Activated gamma-delta T cell treated with Interleukin-2 at 50 U/mL for 16 hours (primary cell): Measurements from ENCODE around the gene NSD1.
"Not testable (repeated sequence)": the region's sequence is repeated elsewhere in the genome, so short reads cannot be mapped to it uniquely, and the experiment has no call there.

ENCODE experiments used
- DNase-seq: peaks from one replicate; pipeline ENCODE4 v3.0.0-alpha.2; 2020

The NSD1 gene

GRCh38 chr5:177232358-177232757 is 98.8 kb downstream of the NSD1 start:
- no peak for DNase-seq

- DNase-seq, result no peak
Measured at GRCh38 chr5:177232761-177233160, 99.2 kb downstream of the NSD1 start.

- DNase-seq, result no peak
Measured at GRCh38 chr5:177233206-177233605, 99.6 kb downstream of the NSD1 start.

GRCh38 chr5:177233802-177234201 is 100.2 kb downstream of the NSD1 start:
- DNase-seq, result no peak

- no peak for DNase-seq
Measured at GRCh38 chr5:177234841-177235240, 101.3 kb downstream of the NSD1 start.

GRCh38 chr5:177241768-177242167 is 108.2 kb downstream of the NSD1 start:
- DNase-seq, result no peak

GRCh38 chr5:177242304-177242703 is 108.7 kb downstream of the NSD1 start:
- no peak for DNase-seq

GRCh38 chr5:177249761-177250537 is 116.4 kb downstream of the NSD1 start:
- no peak for DNase-seq

- DNase-seq, result no peak
Measured at GRCh38 chr5:177253252-177253651, 119.7 kb downstream of the NSD1 start.

GRCh38 chr5:177256296-177256695 is 122.7 kb downstream of the NSD1 start:
- DNase-seq, result no peak

- DNase-seq, result not testable (repeated sequence)
Measured at GRCh38 chr5:177258711-177259110, 125.1 kb downstream of the NSD1 start.

- DNase-seq, result no peak
Measured at GRCh38 chr5:177260961-177261360, 127.4 kb downstream of the NSD1 start.

- DNase-seq, result no peak
Measured at GRCh38 chr5:177261510-177261909, 127.9 kb downstream of the NSD1 start.

- no peak for DNase-seq
Measured at GRCh38 chr5:177264178-177264577, 130.6 kb downstream of the NSD1 start.

- no peak for DNase-seq
Measured at GRCh38 chr5:177265395-177265794, 131.8 kb downstream of the NSD1 start.

GRCh38 chr5:177269232-177269895 is 135.8 kb downstream of the NSD1 start:
- DNase-seq, result no peak

GRCh38 chr5:177269976-177270375 is 136.4 kb downstream of the NSD1 start:
- DNase-seq, result no peak

- no peak for DNase-seq
Measured at GRCh38 chr5:177270653-177271052, 137.1 kb downstream of the NSD1 start.

GRCh38 chr5:177271113-177271512 is 137.5 kb downstream of the NSD1 start:
- no peak for DNase-seq

- no peak for DNase-seq
Measured at GRCh38 chr5:177275883-177276282, 142.3 kb downstream of the NSD1 start.

- DNase-seq, result no peak
Measured at GRCh38 chr5:177276886-177277285, 143.3 kb downstream of the NSD1 start.

GRCh38 chr5:177288191-177288590 is 154.6 kb downstream of the NSD1 start:
- DNase-seq, result no peak

GRCh38 chr5:177290816-177291596 is 157.4 kb downstream of the NSD1 start:
- DNase-seq, result no peak

- DNase-seq, result no peak
Measured at GRCh38 chr5:177291735-177292134, 158.2 kb downstream of the NSD1 start.
